ENCODE results near the gene LUC7L3. TPM values are rescaled to one million over a fixed set of nuclear protein-coding genes. Genes with fewer than 3 reads are reported as not detected.

The LUC7L3 gene
- total RNA-seq, 1 experiment from 2014 or later: 155 TPM

DNA sequence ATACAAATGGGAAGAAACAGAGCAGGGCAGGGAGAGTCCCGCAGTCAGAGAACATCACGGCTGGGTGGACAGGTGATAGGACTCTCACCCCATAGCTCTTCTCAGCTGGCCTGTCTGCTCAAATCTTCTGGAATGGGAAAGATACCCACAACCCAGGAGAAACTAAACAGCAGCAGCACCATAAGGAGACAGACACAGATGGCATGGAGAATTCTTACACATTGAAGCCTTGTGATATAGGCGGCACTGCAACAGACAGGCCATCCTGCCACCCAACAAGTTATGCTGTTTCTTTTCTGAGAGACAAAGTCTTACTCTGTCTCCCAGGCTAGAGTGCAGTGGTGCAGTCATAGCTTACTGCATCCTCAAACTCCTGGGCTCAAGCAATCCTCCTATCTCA lies 56.5 kb downstream of the LUC7L3 start:
- no peak overlapping the region for H3K27ac Mint-ChIP-seq (ENCODE audit: unreplicated experiment)
- CTCF ChIA-PET: no interaction called here
- BruUV-seq (replicated peaks): no TSS peak

DNA sequence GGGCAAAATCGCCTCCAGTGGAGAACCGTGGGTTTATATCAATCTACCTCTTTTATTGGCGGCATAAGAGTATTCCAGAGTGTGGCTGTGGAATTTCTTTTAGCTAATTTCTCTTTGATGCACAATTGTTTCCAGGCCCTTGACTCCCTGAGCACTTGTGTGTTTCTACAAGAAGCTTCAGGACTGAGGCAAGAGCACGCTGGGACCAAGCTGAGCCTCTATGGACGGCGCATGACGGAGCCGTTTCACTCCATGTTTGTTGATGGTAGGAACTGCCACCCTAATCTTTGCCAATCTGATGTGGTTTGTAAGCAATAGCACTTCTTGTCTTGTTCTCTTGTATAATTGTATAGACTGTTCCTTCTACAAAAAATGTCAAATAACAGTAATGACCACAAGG lies 59.1 kb downstream of the LUC7L3 start:
- Mint-ChIP-seq H3K27me3 (ENCODE audit: unreplicated experiment) (no peaks in the 10 kb centered on the region), H3K4me1 (ENCODE audit: low read depth, unreplicated experiment) (no peaks in the 10 kb centered on the region), H3K27ac (ENCODE audit: unreplicated experiment) (no peak overlapping the region), H3K9me3 (ENCODE audit: low read depth, unreplicated experiment) (no peaks in the 10 kb centered on the region), H3K4me3 (ENCODE audit: low read depth, unreplicated experiment) (no peak overlapping the region), H3K36me3 (ENCODE audit: insufficient read depth, unreplicated experiment) (no peaks in the 10 kb centered on the region)
- CTCF ChIA-PET: no interaction called here
- no TSS peak for BruUV-seq (replicated peaks)
- intact Hi-C loops (cut with micrococcal nuclease; ENCODE audit: unreplicated experiment): no loop called here
- no peak for DNase-seq
- TF ChIP-seq, protein P1, sequence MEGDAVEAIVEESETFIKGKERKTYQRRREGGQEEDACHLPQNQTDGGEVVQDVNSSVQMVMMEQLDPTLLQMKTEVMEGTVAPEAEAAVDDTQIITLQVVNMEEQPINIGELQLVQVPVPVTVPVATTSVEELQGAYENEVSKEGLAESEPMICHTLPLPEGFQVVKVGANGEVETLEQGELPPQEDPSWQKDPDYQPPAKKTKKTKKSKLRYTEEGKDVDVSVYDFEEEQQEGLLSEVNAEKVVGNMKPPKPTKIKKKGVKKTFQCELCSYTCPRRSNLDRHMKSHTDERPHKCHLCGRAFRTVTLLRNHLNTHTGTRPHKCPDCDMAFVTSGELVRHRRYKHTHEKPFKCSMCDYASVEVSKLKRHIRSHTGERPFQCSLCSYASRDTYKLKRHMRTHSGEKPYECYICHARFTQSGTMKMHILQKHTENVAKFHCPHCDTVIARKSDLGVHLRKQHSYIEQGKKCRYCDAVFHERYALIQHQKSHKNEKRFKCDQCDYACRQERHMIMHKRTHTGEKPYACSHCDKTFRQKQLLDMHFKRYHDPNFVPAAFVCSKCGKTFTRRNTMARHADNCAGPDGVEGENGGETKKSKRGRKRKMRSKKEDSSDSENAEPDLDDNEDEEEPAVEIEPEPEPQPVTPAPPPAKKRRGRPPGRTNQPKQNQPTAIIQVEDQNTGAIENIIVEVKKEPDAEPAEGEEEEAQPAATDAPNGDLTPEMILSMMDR (IDR thresholded peaks at IDR 0.05; ENCODE audit: unreplicated experiment): no peak

More for the DNA sequence above, 56.5 kb downstream of the LUC7L3 start:
- no peaks in the 10 kb centered on the region for H3K4me1 Mint-ChIP-seq (ENCODE audit: low read depth, unreplicated experiment)
- H3K27me3 Mint-ChIP-seq (ENCODE audit: unreplicated experiment): no peaks in the 10 kb centered on the region
- H3K4me3 Mint-ChIP-seq (ENCODE audit: low read depth, unreplicated experiment): no peak overlapping the region
- intact Hi-C loops (cut with micrococcal nuclease; ENCODE audit: unreplicated experiment): no loop called here
- H3K36me3 Mint-ChIP-seq (ENCODE audit: insufficient read depth, unreplicated experiment): no peaks in the 10 kb centered on the region
- no peaks in the 10 kb centered on the region for H3K9me3 Mint-ChIP-seq (ENCODE audit: low read depth, unreplicated experiment)
- TF ChIP-seq, protein P1 (IDR thresholded peaks at IDR 0.05; ENCODE audit: unreplicated experiment): no peak
- no peak for DNase-seq

DNA sequence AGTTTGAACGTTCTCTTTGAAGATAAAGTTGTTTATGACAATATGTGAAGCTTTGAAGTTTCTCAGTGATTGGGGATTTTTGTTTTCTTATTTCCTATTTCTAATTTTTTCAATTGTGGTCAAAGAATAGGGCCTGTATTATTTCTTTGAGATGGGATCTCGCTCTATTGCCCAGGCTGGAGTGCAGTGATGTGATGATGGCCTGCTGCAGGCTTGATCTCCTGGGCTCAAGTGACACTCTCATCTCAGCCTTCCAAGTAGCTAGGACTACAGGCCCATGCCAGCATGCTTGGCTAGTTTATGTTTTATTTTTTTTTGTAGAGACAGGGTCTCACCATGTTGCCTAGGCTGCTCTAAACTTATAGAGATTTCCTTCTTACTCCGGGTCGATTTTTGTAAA lies 59.6 kb downstream of the LUC7L3 start:
- Mint-ChIP-seq H3K4me1 (ENCODE audit: low read depth, unreplicated experiment) (no peaks in the 10 kb centered on the region), H3K4me3 (ENCODE audit: low read depth, unreplicated experiment) (no peak overlapping the region), H3K27me3 (ENCODE audit: unreplicated experiment) (no peaks in the 10 kb centered on the region), H3K27ac (ENCODE audit: unreplicated experiment) (no peak overlapping the region), H3K36me3 (ENCODE audit: insufficient read depth, unreplicated experiment) (no peaks in the 10 kb centered on the region), H3K9me3 (ENCODE audit: low read depth, unreplicated experiment) (no peaks in the 10 kb centered on the region)
- DNase-seq: no peak
- intact Hi-C loops (cut with micrococcal nuclease; ENCODE audit: unreplicated experiment): no loop called here
- no TSS peak for BruUV-seq (replicated peaks)
- CTCF ChIA-PET: no interaction called here
- TF ChIP-seq, protein P1 (IDR thresholded peaks at IDR 0.05; ENCODE audit: unreplicated experiment): no peak

DNA sequence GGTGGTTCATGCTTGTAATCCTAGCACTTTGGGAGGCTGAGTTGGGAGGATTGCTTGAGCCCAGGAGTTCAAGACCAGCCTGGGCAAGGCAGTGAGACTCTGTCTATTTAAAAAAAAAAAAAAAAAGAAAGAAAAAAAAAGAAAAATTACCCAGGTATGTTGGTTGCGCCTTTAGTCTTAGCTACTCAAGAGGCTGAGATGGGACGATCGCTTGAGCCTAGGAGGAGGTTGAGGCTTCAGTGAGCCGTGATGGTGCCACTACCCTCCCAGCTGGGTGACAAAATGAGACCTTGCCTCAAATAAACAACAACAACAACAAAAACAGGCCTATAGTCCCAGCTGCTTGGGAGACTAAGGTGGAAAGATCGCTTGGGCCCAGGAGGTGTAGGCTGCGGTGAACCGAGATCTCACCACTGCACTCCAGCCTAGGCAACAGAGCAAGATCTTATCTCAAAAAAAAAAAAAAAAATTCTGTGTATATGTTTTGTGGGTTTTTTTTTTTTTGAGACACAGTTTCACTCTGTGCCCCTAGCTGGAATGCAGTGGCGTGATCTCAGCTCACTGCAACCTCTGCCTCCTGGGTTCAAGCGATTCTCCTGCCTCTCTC lies 60.4 kb downstream of the LUC7L3 start:
- Mint-ChIP-seq H3K27ac (ENCODE audit: unreplicated experiment) (no peak overlapping the region), H3K9me3 (ENCODE audit: low read depth, unreplicated experiment) (no peaks in the 10 kb centered on the region), H3K4me1 (ENCODE audit: low read depth, unreplicated experiment) (no peaks in the 10 kb centered on the region), H3K36me3 (ENCODE audit: insufficient read depth, unreplicated experiment) (no peaks in the 10 kb centered on the region), H3K27me3 (ENCODE audit: unreplicated experiment) (peaks cover 4% of the 10 kb centered on the region), H3K4me3 (ENCODE audit: low read depth, unreplicated experiment) (no peak overlapping the region)
- TF ChIP-seq, protein P1 (IDR thresholded peaks at IDR 0.05; ENCODE audit: unreplicated experiment): no peak
- CTCF ChIA-PET: interaction anchor here (0.6 to 0.7 kb wide), 2 partner anchors 27 to 49 kb away, joined by 4 read pairs; no protein-coding TSS in a partner anchor
- BruUV-seq (replicated peaks): no TSS peak
- intact Hi-C loops (cut with micrococcal nuclease; ENCODE audit: unreplicated experiment): no loop called here
- DNase-seq: no peak

All from Calu3 (cell line).